ENCODE results near the gene DPYD. TPM values are rescaled to one million over a fixed set of nuclear protein-coding genes. Genes with fewer than 3 reads are reported as not detected.

Gene DPYD
- total RNA-seq, 1 donor from 2014 or later: 56.1 TPM

DNA sequence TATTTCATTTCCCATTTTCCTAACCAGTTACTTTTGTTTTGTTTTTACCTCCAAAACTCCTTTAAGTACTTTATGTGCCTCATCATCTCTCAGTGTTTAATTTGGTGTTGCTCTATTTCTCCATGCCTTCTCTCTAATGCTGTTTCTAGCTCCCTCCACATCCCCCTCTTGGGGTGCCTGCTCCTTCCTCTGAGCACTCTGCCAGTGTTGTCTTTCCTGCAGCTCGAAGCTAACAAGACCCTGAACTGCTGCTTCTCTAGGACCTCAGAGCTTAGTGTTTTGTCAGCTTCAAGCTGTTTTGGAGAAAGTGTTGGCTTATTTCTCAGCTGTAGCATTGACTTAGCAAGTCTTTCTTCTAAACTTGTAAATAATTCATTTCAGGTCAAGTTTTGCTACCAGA, 290.6 kb downstream of the DPYD start:
- intact Hi-C loops (cut with micrococcal nuclease): no loop called here

DNA sequence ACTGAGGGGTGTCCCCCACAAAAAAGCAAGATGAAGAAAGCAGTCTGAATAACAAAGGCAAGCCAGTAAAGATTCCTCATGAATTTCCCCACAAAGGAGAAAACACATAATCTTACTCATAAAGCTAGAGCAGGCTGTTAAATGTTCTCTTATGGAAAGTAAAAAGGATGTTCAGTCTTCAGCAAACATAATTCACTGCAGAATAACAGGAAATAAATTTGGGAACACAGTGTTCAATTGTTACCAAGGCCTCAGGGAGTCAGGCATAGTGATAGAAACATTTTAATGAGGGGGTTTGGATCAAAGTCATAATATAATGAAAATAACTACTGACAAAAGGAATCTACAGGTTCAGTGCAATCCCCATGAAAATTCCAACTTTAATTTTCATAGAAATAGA, 297.6 kb downstream of the DPYD start:
- intact Hi-C loops (cut with micrococcal nuclease): no loop called here

DNA sequence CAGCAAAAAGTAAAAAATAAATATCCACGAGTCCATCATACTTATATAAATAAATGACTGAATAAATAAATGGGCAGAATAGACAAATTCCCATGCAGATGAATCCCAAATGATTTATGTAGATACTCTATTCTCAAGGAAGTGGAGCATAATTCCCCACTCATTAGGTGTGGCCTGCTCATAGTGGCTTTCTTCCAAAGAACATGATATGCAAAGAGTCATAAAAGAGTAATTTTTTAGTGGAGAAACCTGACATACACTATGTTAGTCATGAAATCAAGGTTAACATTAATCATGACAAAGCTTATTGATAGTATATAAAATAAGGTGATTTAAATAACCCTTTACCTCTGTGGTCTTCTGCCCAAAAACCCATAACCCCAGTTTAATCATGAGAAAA, 298.9 kb downstream of the DPYD start:
- intact Hi-C loops (cut with micrococcal nuclease): no loop called here

DNA sequence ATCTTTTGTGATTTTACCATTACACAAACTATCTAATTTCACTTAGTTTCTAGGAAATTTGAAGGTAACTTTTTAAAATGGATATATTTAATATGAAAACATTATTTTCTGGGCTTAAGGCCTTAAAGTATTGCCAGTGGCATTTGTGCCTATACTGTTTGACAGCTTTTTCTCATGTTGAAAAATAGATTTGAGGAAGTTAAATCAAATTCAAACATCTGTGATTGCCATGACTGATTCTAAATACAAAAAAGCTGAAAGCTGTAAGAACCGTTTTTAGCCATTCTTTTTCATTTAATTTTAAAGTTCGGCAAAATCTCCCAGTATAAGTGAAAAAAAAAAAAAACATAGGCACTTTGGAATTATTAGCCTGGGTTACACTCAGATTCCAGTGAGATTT, 301.1 kb downstream of the DPYD start:
- intact Hi-C loops (cut with micrococcal nuclease): no loop called here

DNA sequence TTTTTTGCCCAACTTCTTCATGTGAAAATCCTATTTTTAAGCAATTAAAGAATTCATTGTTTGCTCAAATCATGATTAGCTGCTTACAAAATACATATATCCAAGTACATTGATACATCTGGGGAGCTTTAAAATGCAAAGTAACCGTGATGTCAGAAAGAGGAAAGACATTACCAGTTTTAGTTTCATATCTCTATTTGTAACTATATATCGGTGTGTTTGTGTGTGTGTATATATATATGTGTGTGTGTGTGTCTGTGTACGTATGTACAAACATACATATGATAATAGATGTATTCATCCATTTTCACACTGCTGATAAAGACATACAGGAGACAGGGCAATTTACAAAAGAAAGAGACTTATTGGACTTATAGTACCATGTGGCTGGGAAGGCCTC, 310.1 kb downstream of the DPYD start:
- intact Hi-C loops (cut with micrococcal nuclease): no loop called here

DNA sequence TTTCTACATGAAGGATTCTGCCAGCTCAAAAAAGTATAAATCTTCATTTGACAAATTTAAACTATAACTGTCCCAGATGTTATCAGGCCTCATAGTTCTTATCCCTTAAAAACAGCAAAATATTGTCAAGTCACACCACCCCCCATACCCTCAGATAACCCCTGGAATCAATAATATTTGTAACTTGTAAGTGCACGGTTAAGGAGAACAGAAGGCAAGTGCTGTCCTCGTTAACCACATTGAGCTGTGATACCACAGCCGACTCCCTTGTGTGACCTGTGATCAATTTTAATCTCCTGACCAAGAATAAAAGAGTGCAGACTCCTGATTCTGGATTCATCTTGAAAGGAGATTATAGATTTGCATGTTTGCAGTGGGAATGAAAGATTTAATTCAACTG, 310.7 kb downstream of the DPYD start:
- intact Hi-C loops (cut with micrococcal nuclease): no loop called here

DNA sequence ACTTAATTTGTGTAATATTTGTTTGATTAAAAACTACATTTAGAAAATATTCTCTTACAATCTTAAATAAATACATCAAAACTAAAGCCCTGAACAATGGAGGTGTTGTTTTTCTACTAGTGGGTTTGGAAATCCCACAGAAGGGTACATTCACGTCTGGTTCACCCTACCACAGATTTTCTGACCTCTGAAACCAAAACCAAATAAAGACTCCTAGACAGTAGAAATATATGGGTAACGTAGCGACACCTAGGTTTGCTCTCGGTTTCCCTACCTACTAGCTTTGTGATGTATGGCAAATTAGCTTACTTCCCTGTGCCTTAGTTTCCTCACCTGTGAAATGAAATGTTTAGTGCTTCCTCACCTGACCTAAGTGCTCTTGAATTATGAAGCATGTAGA, 312.6 kb downstream of the DPYD start:
- intact Hi-C loops (cut with micrococcal nuclease): no loop called here

DNA sequence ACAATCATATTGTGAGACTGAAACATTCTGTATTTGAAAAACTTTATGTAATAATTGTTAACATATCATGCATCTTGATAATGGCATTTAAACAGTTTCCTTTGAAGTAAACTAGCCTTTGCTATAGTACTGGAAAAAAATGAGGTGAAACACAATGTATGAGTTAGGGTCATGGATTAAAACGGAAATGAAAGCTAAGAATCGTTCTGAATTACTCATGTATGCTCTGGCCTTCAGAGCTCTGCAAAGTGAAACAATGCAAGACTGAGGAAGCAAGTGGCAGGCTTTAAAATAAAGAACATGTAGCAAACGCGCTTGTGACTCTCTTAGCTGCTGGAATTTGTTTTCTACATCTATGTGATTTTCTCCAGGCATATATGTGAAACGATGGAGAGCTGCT, 317.1 kb downstream of the DPYD start:
- intact Hi-C loops (cut with micrococcal nuclease): no loop called here

DNA sequence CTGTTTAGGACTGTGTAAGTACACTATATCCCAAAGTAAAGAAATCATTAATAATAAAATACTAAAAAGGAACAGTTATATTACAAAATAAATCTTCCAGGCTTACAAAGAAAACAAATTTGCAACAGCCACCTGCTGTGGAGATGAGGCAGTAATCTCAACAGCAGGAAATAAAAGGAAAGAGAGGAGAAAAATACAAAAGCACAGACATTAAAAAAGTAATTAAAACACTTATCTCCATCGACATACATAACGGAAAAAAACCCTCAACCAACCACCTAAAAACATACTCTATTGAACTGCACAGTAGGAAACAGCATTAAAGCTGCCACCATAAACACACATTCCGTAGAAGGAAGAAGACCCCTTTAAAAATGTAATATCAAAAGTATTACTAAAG, 317.6 kb downstream of the DPYD start:
- intact Hi-C loops (cut with micrococcal nuclease): no loop called here

DNA sequence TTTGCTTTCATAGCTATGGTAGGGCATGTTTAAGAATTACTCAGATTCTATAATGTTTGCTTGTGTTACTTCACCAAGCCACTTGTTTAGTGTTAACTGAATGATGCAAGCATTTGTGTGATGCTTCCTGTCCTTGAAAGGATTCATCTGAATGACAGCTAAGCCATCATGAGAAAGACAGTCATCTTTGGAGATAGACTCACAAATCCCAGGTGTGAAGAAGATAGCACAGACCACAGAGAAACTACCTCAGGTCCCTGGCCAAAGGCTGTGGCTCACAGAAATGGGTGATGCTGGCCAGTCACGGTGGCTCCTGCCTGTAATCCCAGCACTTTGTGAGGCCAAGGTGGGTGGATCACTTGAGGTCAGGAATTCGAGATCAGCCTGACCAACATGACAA, 321.4 kb downstream of the DPYD start:
- intact Hi-C loops (cut with micrococcal nuclease): no loop called here

DNA sequence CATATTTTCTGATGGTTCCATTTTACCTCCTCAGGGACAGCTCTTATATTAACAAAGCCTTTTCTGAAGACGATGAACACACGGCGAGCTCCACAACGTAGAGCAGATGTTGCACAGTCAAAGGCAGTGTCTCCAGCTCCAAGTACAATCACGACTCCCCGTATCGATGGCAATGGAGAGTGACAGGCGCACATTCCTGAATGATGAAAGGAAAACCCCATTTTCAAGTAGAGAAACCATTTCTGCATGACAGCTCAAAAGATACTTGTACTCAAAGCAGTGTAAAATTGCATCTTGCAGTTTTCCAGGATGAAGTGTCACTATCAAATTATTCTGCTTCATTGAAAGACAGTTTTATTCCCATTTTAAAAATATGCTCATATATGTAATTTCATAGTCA, 327.6 kb downstream of the DPYD start:
- intact Hi-C loops (cut with micrococcal nuclease): no loop called here

DNA sequence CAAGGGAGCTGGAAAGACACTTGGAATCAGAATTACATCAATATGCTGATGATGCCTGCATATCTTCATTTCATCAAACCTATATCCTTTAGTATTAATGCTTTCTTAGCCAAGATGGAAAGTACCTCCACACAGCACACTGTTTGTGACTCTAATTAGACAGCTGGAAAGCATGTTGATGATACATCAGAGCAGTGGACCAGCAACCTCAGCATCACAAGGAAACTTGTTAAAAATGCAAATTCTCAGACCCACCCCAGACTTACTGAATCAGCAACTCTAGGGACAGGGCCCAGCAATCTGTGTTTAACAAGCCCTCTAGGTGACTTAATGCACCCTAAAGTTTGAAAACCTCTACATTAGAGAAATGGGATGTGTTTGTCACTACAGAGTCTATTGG, 332.1 kb downstream of the DPYD start:
- intact Hi-C loops (cut with micrococcal nuclease): no loop called here

DNA sequence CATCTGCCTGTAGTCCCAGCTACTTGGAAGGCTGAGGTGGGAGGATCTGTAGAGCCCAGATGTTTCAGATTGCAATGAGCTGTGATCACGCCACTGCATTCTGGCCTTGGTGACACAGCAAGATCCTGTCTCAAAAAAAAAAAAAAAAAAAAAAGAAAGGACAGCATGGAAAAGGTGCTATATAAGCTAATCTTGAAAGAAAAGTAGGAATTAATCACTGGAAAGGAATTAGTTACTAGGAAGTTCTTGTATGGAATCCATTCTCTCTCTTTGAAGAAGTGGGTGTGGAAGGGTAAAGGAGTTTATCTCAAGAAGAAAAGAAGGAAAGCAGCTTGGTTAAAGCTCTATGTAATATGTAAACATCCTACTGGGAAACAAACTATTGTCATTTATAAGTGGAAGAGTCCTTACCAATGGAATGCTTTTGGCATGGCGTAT, 339.2 kb downstream of the DPYD start:
- intact Hi-C loops (cut with micrococcal nuclease): no loop called here

DNA sequence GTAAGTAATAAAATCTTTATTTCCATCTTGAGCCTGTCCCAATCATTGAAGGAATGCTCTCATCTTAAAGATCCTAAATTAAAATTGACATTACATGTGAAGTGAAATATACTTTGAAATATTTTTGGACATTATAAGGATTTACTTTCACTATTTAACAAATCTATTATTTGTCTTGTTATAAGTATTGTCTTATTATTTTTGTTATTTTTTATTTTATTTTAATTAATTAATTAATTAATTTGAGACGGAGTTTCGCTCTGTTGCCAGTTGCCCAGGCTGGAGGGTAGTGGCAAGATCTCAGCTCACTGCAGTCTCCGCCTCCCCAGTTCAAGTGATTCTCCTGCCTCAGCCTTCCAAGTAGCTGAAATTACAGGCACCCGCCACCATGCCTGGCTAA, 343.2 kb downstream of the DPYD start:
- intact Hi-C loops (cut with micrococcal nuclease): no loop called here

DNA sequence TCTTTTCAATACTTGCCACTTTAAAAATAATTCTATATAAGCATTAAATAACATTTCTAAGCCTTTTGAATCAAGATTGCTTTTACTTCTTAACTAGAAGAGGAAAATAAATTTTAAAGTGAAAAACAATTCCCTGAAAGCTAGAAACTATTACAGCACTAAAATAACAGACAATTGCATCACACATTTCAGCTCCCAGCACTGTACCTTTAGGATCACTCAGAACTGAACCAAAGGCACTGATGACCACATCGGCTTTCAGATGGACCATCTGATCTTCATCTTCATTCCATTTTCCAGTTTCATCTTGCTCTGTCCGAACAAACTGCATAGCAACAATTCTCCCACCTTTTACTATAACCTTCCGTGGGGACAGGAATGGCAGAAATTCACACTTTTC, 347.3 kb downstream of the DPYD start:
- intact Hi-C loops (cut with micrococcal nuclease): no loop called here

DNA sequence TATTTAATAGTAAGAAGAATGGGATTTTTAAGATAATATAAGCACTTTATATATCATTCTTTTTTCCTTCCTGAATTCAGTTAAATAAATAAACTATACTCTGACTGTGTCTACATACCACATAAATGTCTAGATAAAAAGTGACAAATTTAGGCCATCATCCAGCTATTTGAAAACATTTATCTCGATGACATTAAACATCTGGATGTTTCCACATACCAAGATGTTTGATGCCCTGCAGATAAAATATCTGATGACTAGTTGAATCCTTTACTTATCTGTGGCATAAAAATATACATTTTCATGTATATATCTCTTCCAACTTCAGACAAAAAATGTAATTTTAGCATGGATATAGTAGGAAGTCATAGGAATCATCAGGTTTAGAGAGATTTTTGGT, 348.3 kb downstream of the DPYD start:
- intact Hi-C loops (cut with micrococcal nuclease): no loop called here

DNA sequence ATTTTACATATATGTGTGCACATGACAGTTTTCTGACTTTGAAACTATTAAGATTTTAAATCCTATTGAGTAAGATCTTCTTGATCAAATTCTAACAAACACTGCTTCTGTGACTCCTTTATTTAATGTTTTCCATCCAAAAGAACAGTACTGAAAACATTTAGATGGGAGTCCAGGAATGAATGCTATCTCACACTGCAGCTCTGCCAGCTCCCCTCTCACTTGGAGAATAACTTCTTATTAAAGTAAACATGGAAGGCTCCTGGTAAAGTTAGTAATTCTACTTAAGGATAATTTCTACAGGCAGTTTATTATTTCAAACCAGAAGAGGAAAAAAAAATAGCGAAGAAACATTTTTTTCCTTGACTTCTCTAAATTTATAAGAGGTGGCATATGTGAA, 349.1 kb downstream of the DPYD start:
- intact Hi-C loops (cut with micrococcal nuclease): no loop called here

DNA sequence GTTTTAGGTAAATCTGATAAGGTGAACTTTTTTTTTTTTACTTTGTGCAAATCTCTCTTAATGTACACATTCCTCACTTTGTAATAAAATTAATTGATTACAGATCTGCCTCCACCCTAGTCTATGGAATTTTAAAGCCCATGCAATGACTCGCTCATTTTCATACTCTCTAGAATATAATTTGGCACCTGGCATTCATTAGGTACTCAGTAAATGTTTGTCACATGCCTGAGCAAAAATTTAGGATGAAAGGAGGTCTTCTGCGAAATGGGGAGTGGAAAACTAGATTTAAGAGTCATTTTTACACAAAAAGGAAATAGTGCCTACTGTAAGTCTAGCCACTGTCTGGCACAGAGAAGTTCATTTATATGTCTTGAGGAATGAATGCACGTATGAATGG, 350.1 kb downstream of the DPYD start:
- intact Hi-C loops (cut with micrococcal nuclease): no loop called here

DNA sequence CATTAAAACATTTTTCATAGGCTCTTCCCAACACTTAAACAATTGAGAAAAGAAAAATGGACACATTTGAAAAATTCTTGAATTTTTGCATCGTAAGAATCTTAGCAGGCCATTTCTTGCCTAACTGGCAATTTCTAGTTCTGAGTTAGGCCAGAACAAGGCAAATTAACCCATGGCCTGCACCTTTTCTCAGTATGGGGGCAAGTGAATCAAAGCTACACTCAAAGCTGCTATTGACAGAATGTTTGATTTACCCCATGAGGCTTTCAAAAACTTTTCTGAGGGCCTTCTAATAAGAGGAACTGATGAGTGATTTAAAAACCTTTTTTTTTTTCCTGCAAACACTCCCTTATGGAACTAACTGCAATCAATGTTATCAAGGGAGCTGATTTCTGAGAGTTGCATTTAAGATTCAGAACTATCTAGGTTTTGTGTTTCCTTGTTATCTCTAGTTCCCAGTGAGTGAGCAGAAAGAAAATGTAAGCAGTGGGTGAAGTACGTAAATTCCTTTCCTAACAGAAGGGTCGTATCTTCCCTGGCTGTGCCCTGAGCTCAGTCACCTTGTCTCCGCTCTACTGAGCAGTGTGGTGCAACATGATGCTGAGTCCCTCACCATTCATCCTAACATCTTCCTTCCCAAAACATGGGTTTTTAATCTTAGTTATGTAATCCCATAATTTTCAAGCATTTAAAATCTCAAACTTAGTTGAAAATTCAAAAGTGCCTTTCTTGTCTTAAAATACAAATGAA, 353.7 kb downstream of the DPYD start:
- intact Hi-C loops (cut with micrococcal nuclease): no loop called here

DNA sequence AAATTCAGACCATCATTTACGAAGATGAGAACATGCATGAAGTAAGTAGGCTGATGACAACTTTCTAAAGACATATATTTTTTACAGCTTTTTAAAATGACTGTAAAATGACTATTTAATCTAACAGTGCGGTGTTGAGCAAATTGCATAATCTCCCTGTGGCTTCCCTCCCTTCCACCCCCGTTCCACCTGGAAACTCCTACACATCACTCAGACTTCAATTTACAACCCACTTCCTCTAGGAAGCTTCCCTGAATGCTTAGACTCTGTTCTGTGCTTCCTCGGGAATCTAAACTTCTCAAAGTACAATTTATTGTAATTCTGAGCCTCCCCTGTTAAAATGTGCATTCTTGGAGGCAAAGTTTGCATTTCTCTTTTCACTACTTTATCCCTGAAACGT, 354.9 kb downstream of the DPYD start:
- intact Hi-C loops (cut with micrococcal nuclease): no loop called here

DNA sequence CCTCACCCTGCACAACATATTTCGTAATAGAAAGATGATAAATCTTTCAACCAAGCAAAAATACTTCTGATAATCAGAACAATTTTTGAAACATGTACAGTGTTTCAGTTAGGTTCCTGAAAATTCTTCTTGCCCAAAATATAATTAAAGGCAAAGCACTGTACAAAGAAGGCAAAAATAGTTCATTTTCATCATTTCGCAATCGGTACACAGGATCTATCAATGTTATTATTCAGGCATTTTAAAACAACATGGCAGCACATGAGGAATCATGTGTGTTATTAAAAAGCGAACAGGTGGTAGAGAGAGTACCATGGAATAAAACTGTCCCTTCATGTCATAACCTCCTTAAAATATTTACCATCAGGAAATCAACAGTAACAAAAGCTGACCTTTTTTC, 356.9 kb downstream of the DPYD start:
- intact Hi-C loops (cut with micrococcal nuclease): no loop called here

DNA sequence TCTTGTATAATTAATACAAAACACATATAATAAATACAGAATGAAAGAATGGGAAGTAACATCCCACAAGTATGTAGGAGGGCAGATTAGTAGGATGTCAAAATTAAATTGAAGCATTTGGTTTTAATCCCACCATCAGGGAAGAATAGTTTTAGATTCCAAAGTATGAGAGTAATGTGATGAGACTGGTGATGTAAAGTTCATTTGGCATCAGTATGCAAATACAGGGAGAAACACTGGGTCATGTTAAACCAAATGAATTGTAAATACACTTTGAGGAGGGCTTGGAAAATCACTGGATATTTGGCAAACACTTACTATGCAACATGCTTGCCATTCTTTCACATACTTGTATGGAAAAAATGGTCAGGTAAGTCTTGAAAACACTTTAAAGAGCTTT, 358.8 kb downstream of the DPYD start:
- intact Hi-C loops (cut with micrococcal nuclease): no loop called here

DNA sequence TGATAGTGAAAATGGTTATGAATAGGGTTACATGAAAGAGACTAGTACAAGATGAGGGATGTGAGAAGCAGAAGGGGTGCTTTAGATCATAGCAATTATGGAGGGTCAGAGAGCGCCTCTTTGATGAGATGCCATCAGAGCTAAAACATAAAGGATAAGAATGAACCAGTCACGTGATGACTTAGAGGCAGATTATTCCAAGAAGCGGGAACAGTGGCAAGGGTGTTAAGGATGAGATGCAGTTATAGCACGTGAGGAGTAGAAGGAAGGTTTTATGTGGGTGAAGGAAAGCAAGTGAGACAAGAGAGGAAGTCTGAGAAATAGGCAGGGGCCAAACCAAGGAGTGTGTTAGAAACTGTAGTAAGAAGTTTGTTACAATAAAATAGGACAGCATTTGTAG, 360.1 kb downstream of the DPYD start:
- intact Hi-C loops (cut with micrococcal nuclease): no loop called here

DNA sequence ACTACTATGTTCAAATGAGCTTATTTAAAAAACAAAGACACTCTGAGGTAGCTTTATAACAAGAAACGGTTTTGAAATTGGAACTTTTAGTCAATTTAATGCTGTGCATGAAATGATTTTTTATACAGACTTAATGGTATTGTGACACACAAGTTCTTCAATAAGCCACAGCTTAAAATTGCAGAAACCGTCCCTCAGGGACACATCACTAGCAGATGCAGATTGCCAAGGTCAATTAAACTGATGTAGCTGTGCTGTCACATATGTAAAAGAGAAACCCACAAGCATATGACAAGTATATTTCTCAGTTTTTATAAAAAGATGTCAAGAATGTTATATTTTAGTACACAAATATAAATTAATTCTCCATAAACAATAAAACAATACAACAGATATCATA, 366.9 kb downstream of the DPYD start:
- intact Hi-C loops (cut with micrococcal nuclease): no loop called here
